Breast epithelium (tissue), 4 donors: ENCODE measurements around the gene BEND5. TPM values are rescaled to one million over a fixed set of nuclear protein-coding genes. Genes with fewer than 3 reads are reported as not detected.

Experiments
- DNase-seq, 2 donors: peaks; one replicate each; pipeline ENCODE4 v3.0.0-alpha.2; 2019; ENCODE audit warnings: low spot score in 2 of 2
- H3K27ac ChIP-seq, 2 donors: fragments of 200-600 bp; sonication (generic) in 1 of 2; one replicate each; pipeline ENCODE4 v1.5.1; 2016 to 2019; ENCODE audit warnings: mild to moderate bottlenecking in 1 of 2
- H3K27me3 ChIP-seq, 2 donors: fragments of 200-600 bp; sonication (generic) in 1 of 2; one replicate each; pipeline versions ENCODE4 v1.5.1 to v1.6.0; 2017 to 2019; ENCODE audit warnings: control low read depth in 1 of 2, mild to moderate bottlenecking in 1 of 2
- H3K36me3 ChIP-seq: fragments of 200-600 bp; one replicate; pipeline ENCODE4 v1.5.1; 2019
- H3K4me1 ChIP-seq, 2 donors: fragments of 200-600 bp; sonication (generic); one replicate each; pipeline ENCODE4 v1.5.1; 2016 to 2019; ENCODE audit warnings: control low read depth in 1 of 2
- H3K4me3 ChIP-seq, 3 donors: fragments of 200-600 bp; sonication (generic); 1 replicate in 2 of 3; 2 replicates in 1 of 3; pipeline ENCODE4 v1.5.1; 2016 to 2019; ENCODE audit warnings: mild to moderate bottlenecking in 3 of 3, moderate library complexity in 2 of 3
- H3K9me3 ChIP-seq, 2 donors: fragments of 200-600 bp; sonication (generic) in 1 of 2; one replicate each; pipeline ENCODE4 v1.5.1; 2016 to 2019; ENCODE audit warnings: control low read depth in 1 of 2
- CTCF ChIP-seq, 3 donors: fragments of 450-650 bp; IDR thresholded peaks; one replicate each; pipeline ENCODE4 v1.5.1; 2016 to 2017; ENCODE audit warnings: antibody characterized with exemption in 3 of 3, mild to moderate bottlenecking in 3 of 3, moderate library complexity in 3 of 3
- POLR2A ChIP-seq: fragments of 450-650 bp; IDR thresholded peaks from one replicate; pipeline ENCODE4 v1.6.1; 2016; ENCODE audit warnings: antibody characterized with exemption, mild to moderate bottlenecking, moderate library complexity
- POLR2AphosphoS5 ChIP-seq, 3 donors: sonication (generic); formaldehyde crosslinking; IDR thresholded peaks; one replicate each; pipeline ENCODE4 v1.6.1; 2017; ENCODE audit warnings: antibody characterized with exemption in 3 of 3
- intact Hi-C: fragments of 100-400 bp; cut with DNase I; formaldehyde crosslinking; loops from one replicate; pipeline ENCODE4 v1.15.1; 2023; ENCODE audit warnings: low total_unique reads
- total RNA-seq, 3 donors: library from RNA; depleted of rRNA; stranded (reverse); fragments of >200 nt; gene quantifications; one replicate each; pipeline ENCODE4 v1.1.0, GENCODE V29; 2016

BEND5 gene
- total RNA-seq, 3 donors from 2014 or later, result 3.2 to 7.3 (median 5.9) TPM

GRCh38 chr1:48683839-48684238 is 92.9 kb downstream of the BEND5 start:
- H3K27ac ChIP-seq, result peak overlapping the region; percentile 67 to 69
- no peaks in the 10 kb centered on the region for H3K4me1 ChIP-seq
- no peaks in the 10 kb centered on the region for H3K27me3 ChIP-seq
- TF ChIP-seq POLR2AphosphoS5 (IDR thresholded peaks at IDR 0.05) (no peak), CTCF (IDR thresholded peaks at IDR 0.05) (no peak), POLR2A (no peak)
- H3K36me3 ChIP-seq, result no peaks in the 10 kb centered on the region
- peak in 1 of 2 donors; percentile 37 for DNase-seq
- intact Hi-C loops, result no loop called here
- H3K4me3 ChIP-seq, result no peak overlapping the region
- H3K9me3 ChIP-seq, result no peaks in the 10 kb centered on the region

GRCh38 chr1:48681476-48682305 is 95.0 kb downstream of the BEND5 start:
- no peak overlapping the region for H3K4me3 ChIP-seq
- H3K36me3 ChIP-seq, result no peaks in the 10 kb centered on the region
- H3K4me1 ChIP-seq, result no peaks in the 10 kb centered on the region
- H3K27me3 ChIP-seq, result no peaks in the 10 kb centered on the region
- H3K27ac ChIP-seq, result no peak overlapping the region
- no peak for DNase-seq
- TF ChIP-seq CTCF (IDR thresholded peaks at IDR 0.05) (no peak), POLR2A (no peak), POLR2AphosphoS5 (IDR thresholded peaks at IDR 0.05) (no peak)
- no peaks in the 10 kb centered on the region for H3K9me3 ChIP-seq
- intact Hi-C loops, result no loop called here

- no peak overlapping the region for H3K27ac ChIP-seq
- H3K27me3 ChIP-seq, result no peaks in the 10 kb centered on the region
- TF ChIP-seq POLR2AphosphoS5 (IDR thresholded peaks at IDR 0.05) (no peak), POLR2A (no peak), CTCF (IDR thresholded peaks at IDR 0.05) (peak in 1 of 3 donors; percentile 14)
- intact Hi-C loops, result no loop called here
- DNase-seq, result no peak
- no peaks in the 10 kb centered on the region for H3K36me3 ChIP-seq
- no peaks in the 10 kb centered on the region for H3K9me3 ChIP-seq
- H3K4me3 ChIP-seq, result no peak overlapping the region
- H3K4me1 ChIP-seq, result no peaks in the 10 kb centered on the region
Observed at GRCh38 chr1:48680411-48681035, 96.2 kb downstream of the BEND5 start.

- no peaks in the 10 kb centered on the region for H3K4me1 ChIP-seq
- H3K4me3 ChIP-seq, result no peak overlapping the region
- intact Hi-C loops, result no loop called here
- no peaks in the 10 kb centered on the region for H3K36me3 ChIP-seq
- H3K27me3 ChIP-seq, result no peaks in the 10 kb centered on the region
- TF ChIP-seq CTCF (IDR thresholded peaks at IDR 0.05), result no peak
- no peaks in the 10 kb centered on the region for H3K9me3 ChIP-seq
- no peak overlapping the region for H3K27ac ChIP-seq
- no peak for DNase-seq
Observed at GRCh38 chr1:48679859-48680258, 96.8 kb downstream of the BEND5 start.
